Tibial artery (tissue), 4 donors: ENCODE data around the gene SPATA45.

ENCODE experiments used
- DNase-seq, 2 donors: peaks; one replicate each; pipeline ENCODE4 v3.0.0-alpha.2; 2019
- H3K27ac ChIP-seq, 2 donors: fragments of 200-600 bp; sonication (generic) in 1 of 2; 1 replicate in 1 of 2; 2 replicates in 1 of 2; pipeline ENCODE4 v1.5.1; 2018 to 2019; ENCODE audit warnings: mild to moderate bottlenecking in 1 of 2
- H3K27me3 ChIP-seq, 2 donors: fragments of 200-600 bp; sonication (generic) in 1 of 2; one replicate each; pipeline versions ENCODE4 v1.5.1 to v1.6.0; 2016 to 2019
- H3K36me3 ChIP-seq, 3 donors: fragments of 200-600 bp; sonication (generic) in 2 of 3; one replicate each; pipeline ENCODE4 v1.5.1; 2016 to 2019; ENCODE audit warnings: mild to moderate bottlenecking in 2 of 3
- H3K4me1 ChIP-seq, 4 donors: fragments of 200-600 bp; sonication (generic) in 2 of 4; 1 replicate in 3 of 4; 2 replicates in 1 of 4; pipeline ENCODE4 v1.5.1; 2016 to 2019
- H3K4me3 ChIP-seq, 2 donors: fragments of 200-600 bp; sonication (generic) in 1 of 2; 1 replicate in 1 of 2; 2 replicates in 1 of 2; pipeline ENCODE4 v1.5.1; 2018 to 2019; ENCODE audit warnings: mild to moderate bottlenecking in 2 of 2
- H3K9me3 ChIP-seq, 3 donors: fragments of 200-600 bp; sonication (generic) in 1 of 3; one replicate each; pipeline ENCODE4 v1.5.1; 2016 to 2019
- CTCF ChIP-seq, 2 experiments: fragments of 200-600 bp in 1 of 2; fragments of 450-650 bp in 1 of 2; IDR thresholded peaks; one replicate each; pipeline ENCODE4 v1.5.1; 2017 to 2019; ENCODE audit warnings: antibody characterized with exemption in 2 of 2, mild to moderate bottlenecking in 1 of 2, moderate library complexity in 1 of 2
- intact Hi-C: fragments of 100-400 bp; cut with DNase I; formaldehyde crosslinking; loops from one replicate; pipeline ENCODE4 v1.15.0; 2023; ENCODE audit warnings: low total_unique reads

SPATA45 gene

GRCh38 chr1:212794561-212795014, 52.9 kb downstream of the SPATA45 start:
- Histone ChIP-seq H3K4me1 (peaks cover 0 to 25% (median 11%) of the 10 kb centered on the region in 4 donors), H3K4me3 (no peak overlapping the region), H3K27ac (no peak overlapping the region), H3K27me3 (no peaks in the 10 kb centered on the region), H3K36me3 (peaks cover 4 to 27% (median 21%) of the 10 kb centered on the region in 3 donors), H3K9me3 (no peaks in the 10 kb centered on the region)
- intact Hi-C loops, result loop anchor here (10.0 kb wide), 2 partner anchors 60 to 320 kb away; partner anchors contain the start of gene FLVCR1
- TF ChIP-seq CTCF (IDR thresholded peaks at IDR 0.05), result no peak
- no peak for DNase-seq

- Histone ChIP-seq H3K4me1 (peaks cover 0 to 30% (median 14%) of the 10 kb centered on the region in 4 donors), H3K27me3 (no peaks in the 10 kb centered on the region), H3K27ac (peak overlapping the region; percentile 97 to 98), H3K4me3 (peak overlapping the region; percentile 74 to 95), H3K9me3 (no peaks in the 10 kb centered on the region), H3K36me3 (peaks cover 0 to 10% (median 9%) of the 10 kb centered on the region in 3 donors)
- no peak for DNase-seq
- intact Hi-C loops, result loop anchor here (10.0 kb wide), 2 partner anchors 62 to 318 kb away; partner anchors contain the start of gene FLVCR1
- no peak for TF ChIP-seq CTCF (IDR thresholded peaks at IDR 0.05)
Observed at GRCh38 chr1:212792396-212792908, 55.0 kb downstream of the SPATA45 start.

GRCh38 chr1:212791676-212792395, 55.6 kb downstream of the SPATA45 start, which contains the start of the genes NSL1 and TATDN3:
Gene NSL1 (minus strand): TSS chr1:212791777. CDS start chr1:212791763, 14 bp downstream.
Gene TATDN3 (plus strand): TSS chr1:212791894. CDS start chr1:212791922, 28 bp downstream.
- Histone ChIP-seq H3K4me3 (peak within 1 kb of the TSS; percentile 74 to 95), H3K9me3 (no peaks in the 10 kb centered on the region), H3K36me3 (peaks cover 0 to 5% (median 4%) of the 10 kb centered on the region in 3 donors), H3K27me3 (no peaks in the 10 kb centered on the region), H3K4me1 (peaks cover 0 to 30% (median 14%) of the 10 kb centered on the region in 4 donors), H3K27ac (peak within 1 kb of the TSS; percentile 97 to 98)
- intact Hi-C loops, result loop anchor here (10.0 kb wide), 2 partner anchors 63 to 317 kb away; partner anchors contain the start of gene FLVCR1
- TF ChIP-seq CTCF (IDR thresholded peaks at IDR 0.05), result no peak
- peak; percentile 79 to 92 for DNase-seq

GRCh38 chr1:212791261-212791675, 56.2 kb downstream of the SPATA45 start:
- intact Hi-C loops, result loop anchor here (10.0 kb wide), 2 partner anchors 64 to 316 kb away; partner anchors contain the start of gene FLVCR1
- peaks cover 0 to 30% (median 14%) of the 10 kb centered on the region in 4 donors for H3K4me1 ChIP-seq

More at GRCh38 chr1:212791261-212791675, 56.2 kb downstream of the SPATA45 start:
- no peak for TF ChIP-seq CTCF (IDR thresholded peaks at IDR 0.05)
- H3K36me3 ChIP-seq, result peaks cover 0 to 7% (median 4%) of the 10 kb centered on the region in 3 donors
- H3K4me3 ChIP-seq, result peak overlapping the region; percentile 74 to 95
- no peaks in the 10 kb centered on the region for H3K27me3 ChIP-seq
- peak in 1 of 2 donors; percentile 35 for DNase-seq
- H3K9me3 ChIP-seq, result no peaks in the 10 kb centered on the region
- H3K27ac ChIP-seq, result peak overlapping the region; percentile 97 to 98
